ENCODE data around the gene OLFML2B. TPM values are rescaled to one million over a fixed set of nuclear protein-coding genes. Genes with fewer than 3 reads are reported as not detected.
"Not testable (repeated sequence)": the region's sequence is repeated elsewhere in the genome, so short reads cannot be mapped to it uniquely, and the experiment has no call there.

OLFML2B gene
- total RNA-seq, 3 donors from 2014 or later: 1.4 to 29.6 (median 5.0) TPM

DNA sequence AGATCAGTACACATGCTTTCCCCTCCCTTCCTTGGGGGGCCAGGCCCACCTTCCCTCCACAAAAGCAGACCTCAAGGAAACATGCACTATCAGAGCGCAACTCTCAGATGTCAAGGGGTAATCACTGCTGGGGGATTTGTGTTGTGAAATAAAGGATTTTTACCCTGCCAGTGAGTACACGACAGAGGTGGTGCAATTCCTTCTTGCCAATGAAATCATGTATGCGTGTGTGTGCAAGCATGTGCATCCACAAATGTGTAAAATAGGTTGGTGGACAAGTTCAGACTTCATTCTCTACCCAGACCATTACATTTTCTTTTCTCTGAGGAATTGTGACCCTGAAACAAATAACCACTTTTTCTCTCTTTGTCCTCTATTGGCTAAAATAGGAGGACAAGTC, 36.1 kb upstream of the OLFML2B start:
- TF ChIP-seq, protein P1, sequence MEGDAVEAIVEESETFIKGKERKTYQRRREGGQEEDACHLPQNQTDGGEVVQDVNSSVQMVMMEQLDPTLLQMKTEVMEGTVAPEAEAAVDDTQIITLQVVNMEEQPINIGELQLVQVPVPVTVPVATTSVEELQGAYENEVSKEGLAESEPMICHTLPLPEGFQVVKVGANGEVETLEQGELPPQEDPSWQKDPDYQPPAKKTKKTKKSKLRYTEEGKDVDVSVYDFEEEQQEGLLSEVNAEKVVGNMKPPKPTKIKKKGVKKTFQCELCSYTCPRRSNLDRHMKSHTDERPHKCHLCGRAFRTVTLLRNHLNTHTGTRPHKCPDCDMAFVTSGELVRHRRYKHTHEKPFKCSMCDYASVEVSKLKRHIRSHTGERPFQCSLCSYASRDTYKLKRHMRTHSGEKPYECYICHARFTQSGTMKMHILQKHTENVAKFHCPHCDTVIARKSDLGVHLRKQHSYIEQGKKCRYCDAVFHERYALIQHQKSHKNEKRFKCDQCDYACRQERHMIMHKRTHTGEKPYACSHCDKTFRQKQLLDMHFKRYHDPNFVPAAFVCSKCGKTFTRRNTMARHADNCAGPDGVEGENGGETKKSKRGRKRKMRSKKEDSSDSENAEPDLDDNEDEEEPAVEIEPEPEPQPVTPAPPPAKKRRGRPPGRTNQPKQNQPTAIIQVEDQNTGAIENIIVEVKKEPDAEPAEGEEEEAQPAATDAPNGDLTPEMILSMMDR (IDR thresholded peaks at IDR 0.05): no peak
- DNase-seq (no peak), ATAC-seq (no peak)
- Histone ChIP-seq H3K9me3 (no peaks in the 10 kb centered on the region), H3K4me1 (ENCODE audit: low read depth) (peaks cover 4% of the 10 kb centered on the region), H3K4me3 (no peak overlapping the region), H3K36me3 (ENCODE audit: low read depth) (no peaks in the 10 kb centered on the region)
- intact Hi-C loops (cut with DNase I, micrococcal nuclease): loop anchor here (5.0 kb wide), 2 partner anchors 218 to 333 kb away; no protein-coding TSS in a partner anchor

DNA sequence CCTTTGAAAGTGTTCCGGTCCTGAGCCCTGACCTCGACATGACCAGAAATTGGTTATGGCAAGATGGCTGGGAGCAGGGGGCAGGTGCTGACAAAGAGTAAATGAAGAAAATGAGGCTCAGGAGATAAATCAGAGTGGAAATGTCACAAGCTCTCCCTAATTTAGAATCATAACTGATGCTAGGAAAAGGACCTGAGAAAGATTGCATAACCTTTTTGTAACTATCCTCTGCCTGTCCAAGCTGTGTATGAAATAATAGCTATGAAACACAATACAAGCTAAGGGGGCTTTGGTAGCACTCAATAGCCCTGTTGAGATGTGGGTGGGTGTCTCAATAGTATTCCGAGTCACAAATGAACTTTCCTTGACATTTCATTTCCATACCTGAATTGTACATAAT, 32.9 kb upstream of the OLFML2B start:
- TF ChIP-seq, protein P1 (IDR thresholded peaks at IDR 0.05): no peak
- H3K9me3 ChIP-seq: no peaks in the 10 kb centered on the region
- H3K4me1 ChIP-seq (ENCODE audit: low read depth): no peaks in the 10 kb centered on the region
- DNase-seq (no peak), ATAC-seq (no peak)
- no peaks in the 10 kb centered on the region for H3K36me3 ChIP-seq (ENCODE audit: low read depth)
- H3K4me3 ChIP-seq: no peak overlapping the region
- intact Hi-C loops (cut with DNase I, micrococcal nuclease): loop anchor here (5.0 kb wide), 2 partner anchors 221 to 336 kb away; no protein-coding TSS in a partner anchor

DNA sequence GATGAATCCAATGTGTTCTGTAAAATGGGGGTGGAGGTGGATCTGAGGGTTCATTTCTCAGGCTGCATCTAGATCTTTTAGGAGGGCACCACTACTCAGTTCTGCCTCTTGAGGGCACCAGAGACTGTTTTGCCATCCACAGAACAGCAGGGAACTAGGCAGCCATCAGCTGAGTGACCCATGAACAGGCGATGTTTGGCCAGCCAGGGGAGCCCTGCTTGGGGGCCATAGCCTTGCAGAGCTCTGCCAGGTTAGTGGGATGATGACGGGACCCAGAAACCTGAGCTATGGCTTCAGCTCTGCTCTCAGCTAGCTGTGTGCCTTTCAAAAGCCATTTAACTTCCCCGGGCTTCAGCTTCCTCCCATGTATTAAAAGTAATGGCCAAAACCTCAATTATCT, 32.4 kb upstream of the OLFML2B start:
- DNase-seq (peak in 2 of 3 donors; percentile 58 to 82), ATAC-seq (peak; percentile 94)
- Histone ChIP-seq H3K4me1 (ENCODE audit: low read depth) (no peaks in the 10 kb centered on the region), H3K9me3 (no peaks in the 10 kb centered on the region), H3K36me3 (ENCODE audit: low read depth) (no peaks in the 10 kb centered on the region), H3K4me3 (no peak overlapping the region)
- TF ChIP-seq, protein P1 (IDR thresholded peaks at IDR 0.05): peak; percentile 62
- intact Hi-C loops (cut with DNase I, micrococcal nuclease): loop anchor here (5.0 kb wide), 2 partner anchors 221 to 336 kb away; no protein-coding TSS in a partner anchor

DNA sequence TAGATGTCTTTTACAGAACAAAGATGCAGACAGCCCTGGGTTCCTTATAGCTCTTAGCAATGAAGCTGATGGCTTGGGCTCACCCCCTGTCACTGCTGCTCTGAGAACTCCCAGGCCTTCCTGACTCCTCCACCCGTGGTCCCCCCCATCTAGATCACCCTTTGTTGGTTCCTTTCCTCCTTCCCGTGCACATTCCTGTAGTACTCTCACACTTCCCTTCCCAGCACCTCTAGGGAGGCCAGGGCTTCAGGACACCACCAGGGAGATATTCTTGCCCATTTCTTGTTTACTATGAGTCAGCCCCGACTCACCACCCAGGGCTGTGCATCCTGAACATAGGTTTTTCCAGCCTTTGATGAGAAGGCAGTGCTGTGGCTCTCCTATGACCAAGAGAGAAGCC, 31.4 kb upstream of the OLFML2B start:
- no peaks in the 10 kb centered on the region for H3K9me3 ChIP-seq
- no peaks in the 10 kb centered on the region for H3K4me1 ChIP-seq (ENCODE audit: low read depth)
- H3K36me3 ChIP-seq (ENCODE audit: low read depth): no peaks in the 10 kb centered on the region
- intact Hi-C loops (cut with DNase I, micrococcal nuclease): loop anchor here (5.0 kb wide), 2 partner anchors 222 to 337 kb away; no protein-coding TSS in a partner anchor
- ATAC-seq (peak; percentile 38), DNase-seq (no peak)
- TF ChIP-seq, protein P1 (IDR thresholded peaks at IDR 0.05): no peak
- H3K4me3 ChIP-seq: no peak overlapping the region

DNA sequence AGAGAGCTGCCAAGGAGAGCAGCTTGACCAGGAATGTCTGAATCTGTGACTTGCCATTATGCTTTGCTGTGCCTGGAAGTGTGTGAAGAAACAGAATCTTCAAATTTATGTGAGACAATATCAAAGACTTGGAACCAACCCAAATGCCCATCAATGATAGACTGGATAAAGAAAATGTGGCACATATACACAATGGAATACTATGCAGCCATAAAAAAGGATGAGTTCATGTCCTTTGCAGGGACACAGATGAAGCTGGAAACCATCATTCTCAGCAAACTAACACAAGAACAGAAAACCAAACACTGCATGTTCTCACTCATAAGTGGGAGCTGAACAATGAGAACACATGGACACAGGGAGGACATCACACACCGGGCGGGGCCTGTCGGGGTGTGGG, 30.3 kb upstream of the OLFML2B start:
- H3K4me3 ChIP-seq; intact Hi-C loops (cut with DNase I, micrococcal nuclease); H3K36me3 ChIP-seq (ENCODE audit: low read depth); DNase-seq; H3K9me3 ChIP-seq; H3K4me1 ChIP-seq (ENCODE audit: low read depth); ATAC-seq: not testable (repeated sequence)

DNA sequence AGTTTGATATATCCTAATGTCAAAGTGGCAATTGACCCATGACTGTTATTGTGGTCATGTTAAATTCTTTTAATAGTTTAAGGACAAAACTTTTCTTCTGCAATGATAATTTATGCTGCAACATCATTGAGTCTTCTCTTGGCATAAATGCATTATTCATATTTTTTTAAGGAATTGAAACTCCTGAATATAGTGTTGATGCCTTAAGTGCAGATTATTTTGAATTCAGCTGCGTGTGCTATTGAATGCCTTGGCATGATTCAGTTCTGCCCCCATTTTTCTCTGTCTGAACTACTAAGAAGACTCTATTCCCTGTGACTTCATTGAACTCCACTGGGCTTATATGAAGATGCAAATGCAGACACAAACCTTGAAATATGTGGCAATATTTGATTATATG, 23.3 kb upstream of the OLFML2B start:
- no peaks in the 10 kb centered on the region for H3K4me1 ChIP-seq (ENCODE audit: low read depth)
- ATAC-seq: no peak
- TF ChIP-seq, protein P1 (IDR thresholded peaks at IDR 0.05): no peak
- no peaks in the 10 kb centered on the region for H3K9me3 ChIP-seq
- DNase-seq: no peak
- H3K4me3 ChIP-seq: no peak overlapping the region
- H3K36me3 ChIP-seq (ENCODE audit: low read depth): no peaks in the 10 kb centered on the region
- intact Hi-C loops (cut with DNase I, micrococcal nuclease): no loop called here

All from mucosa of descending colon (tissue), 3 donors.